C4-2B (cell line): Measurements from ENCODE around the gene SPATA7.

Experiments
- H3K27ac ChIP-seq: fragments of 450-650 bp; 2 replicates; pipeline ENCODE4 v1.5.1; 2017
- ZFX ChIP-seq: fragments of 450-650 bp; IDR thresholded peaks from 2 replicates; pipeline ENCODE4 v1.6.1; 2017
- TF ChIP-seq, protein P1 (sequence below): fragments of 450-650 bp; conservative IDR thresholded peaks from 2 replicates; pipeline ENCODE4 v1.5.1; 2017; ENCODE audit warnings: mild to moderate bottlenecking

The SPATA7 gene

GRCh38 chr14:88437658-88438057 lies 52.2 kb downstream of the SPATA7 start:
- TF ChIP-seq, protein P1, sequence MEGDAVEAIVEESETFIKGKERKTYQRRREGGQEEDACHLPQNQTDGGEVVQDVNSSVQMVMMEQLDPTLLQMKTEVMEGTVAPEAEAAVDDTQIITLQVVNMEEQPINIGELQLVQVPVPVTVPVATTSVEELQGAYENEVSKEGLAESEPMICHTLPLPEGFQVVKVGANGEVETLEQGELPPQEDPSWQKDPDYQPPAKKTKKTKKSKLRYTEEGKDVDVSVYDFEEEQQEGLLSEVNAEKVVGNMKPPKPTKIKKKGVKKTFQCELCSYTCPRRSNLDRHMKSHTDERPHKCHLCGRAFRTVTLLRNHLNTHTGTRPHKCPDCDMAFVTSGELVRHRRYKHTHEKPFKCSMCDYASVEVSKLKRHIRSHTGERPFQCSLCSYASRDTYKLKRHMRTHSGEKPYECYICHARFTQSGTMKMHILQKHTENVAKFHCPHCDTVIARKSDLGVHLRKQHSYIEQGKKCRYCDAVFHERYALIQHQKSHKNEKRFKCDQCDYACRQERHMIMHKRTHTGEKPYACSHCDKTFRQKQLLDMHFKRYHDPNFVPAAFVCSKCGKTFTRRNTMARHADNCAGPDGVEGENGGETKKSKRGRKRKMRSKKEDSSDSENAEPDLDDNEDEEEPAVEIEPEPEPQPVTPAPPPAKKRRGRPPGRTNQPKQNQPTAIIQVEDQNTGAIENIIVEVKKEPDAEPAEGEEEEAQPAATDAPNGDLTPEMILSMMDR: peak; percentile 58
- no peak for TF ChIP-seq ZFX
- no peak overlapping the region for H3K27ac ChIP-seq

DNA sequence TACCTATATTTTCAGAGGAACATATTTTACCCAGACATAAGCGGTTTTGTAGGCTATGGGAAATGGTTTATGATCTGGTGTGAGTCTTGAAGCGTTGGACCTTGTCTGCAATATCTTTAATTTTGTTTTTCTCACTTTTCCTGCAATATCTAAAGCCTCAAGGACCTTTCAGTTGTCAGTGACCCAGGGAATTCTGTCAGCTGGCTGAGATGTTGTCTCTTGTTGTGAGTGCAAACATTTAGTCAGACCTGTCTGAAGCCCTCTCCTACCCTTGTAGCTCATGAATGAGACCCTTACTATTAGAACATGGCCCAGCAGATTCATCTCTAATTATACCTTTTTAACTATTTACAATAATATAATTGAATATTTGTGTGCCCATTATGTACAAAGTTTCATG lies 53.6 kb downstream of the SPATA7 start:
- H3K27ac ChIP-seq: no peak overlapping the region
- TF ChIP-seq, protein P1: no peak
- TF ChIP-seq ZFX: no peak

DNA sequence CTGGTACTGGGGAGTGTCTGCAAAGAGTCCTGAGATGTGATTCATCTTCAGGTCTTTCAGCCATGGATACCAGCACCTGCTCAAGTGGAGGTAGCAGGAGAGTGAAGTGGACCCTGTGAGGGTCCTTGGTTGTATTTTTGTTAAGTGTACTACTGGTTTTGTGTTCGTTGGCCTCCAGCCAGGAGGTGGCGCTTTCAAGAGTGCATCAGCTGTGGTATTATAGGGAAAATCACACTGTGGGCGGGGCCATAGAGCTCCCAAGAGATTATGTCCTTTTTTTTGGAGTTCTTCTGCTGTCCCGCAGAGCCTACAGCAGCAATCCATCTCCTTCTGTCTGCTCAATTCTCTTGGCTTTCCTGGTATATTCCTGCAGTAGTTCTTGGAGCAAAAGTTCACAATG lies 66.8 kb downstream of the SPATA7 start:
- TF ChIP-seq, protein P1: no peak
- no peak for TF ChIP-seq ZFX
- no peak overlapping the region for H3K27ac ChIP-seq

- H3K27ac ChIP-seq: no peak overlapping the region
- no peak for TF ChIP-seq ZFX
- TF ChIP-seq, protein P1: no peak
Observed at GRCh38 chr14:88454886-88455285, 69.4 kb downstream of the SPATA7 start.

DNA sequence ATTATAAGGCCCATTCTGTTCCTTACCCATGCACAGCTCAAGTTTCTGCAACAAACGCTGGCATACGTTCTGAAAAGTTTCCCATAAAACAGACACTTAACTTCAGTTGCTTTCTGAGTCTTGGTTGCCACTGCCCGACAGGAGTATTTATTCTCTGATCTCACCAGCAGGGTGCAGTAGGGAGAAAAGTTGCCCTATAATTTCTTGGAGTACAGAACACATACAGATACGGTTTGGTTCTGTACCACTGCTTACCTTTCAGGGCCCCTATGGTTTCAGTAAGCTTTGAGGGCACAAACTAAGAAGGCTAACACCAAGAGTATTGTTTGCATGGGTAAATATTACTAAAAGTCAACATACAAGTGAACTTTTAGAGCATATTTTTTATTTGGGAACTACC lies 77.9 kb downstream of the SPATA7 start:
- peak overlapping the region; percentile 84 for H3K27ac ChIP-seq
- no peak for TF ChIP-seq ZFX
- TF ChIP-seq, protein P1: peak; percentile 81

GRCh38 chr14:88468406-88468805 lies 82.9 kb downstream of the SPATA7 start:
- no peak for TF ChIP-seq ZFX
- TF ChIP-seq, protein P1: no peak

GRCh38 chr14:88470542-88471440 lies 85.3 kb downstream of the SPATA7 start:
- H3K27ac ChIP-seq: no peak overlapping the region
- TF ChIP-seq, protein P1: no peak
- no peak for TF ChIP-seq ZFX

More at GRCh38 chr14:88468406-88468805, 82.9 kb downstream of the SPATA7 start:
- peak overlapping the region; percentile 54 for H3K27ac ChIP-seq
